COLO668 (cell line): ENCODE measurements around the gene DHX9.

Experiments used
- DNase-seq: peaks from one replicate; lab custom pipeline; 2025; ENCODE audit not compliant: unreplicated experiment; lab: John Stamatoyannopoulos, UW

The DHX9 gene

DNA sequence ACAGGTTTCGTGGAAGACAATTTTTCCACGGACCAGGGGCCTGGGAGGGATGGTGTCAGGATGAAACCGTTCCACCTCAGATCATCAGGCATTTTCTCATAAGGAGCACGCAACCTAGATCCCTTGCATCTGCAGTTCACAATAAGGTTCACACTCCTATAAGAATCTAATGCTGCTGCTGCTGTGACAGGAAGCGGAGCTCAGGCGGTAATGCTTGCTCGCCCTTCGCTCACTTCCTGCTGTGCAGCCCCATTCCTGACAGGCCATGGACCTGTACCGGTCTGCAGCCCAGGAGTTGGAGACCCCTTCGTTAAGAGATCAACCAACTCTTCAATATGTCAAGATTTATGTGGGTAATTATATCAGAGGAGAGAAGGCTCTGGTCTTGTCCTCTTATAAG is 3.3 kb upstream of the DHX9 start:
- no peak for DNase-seq

DNA sequence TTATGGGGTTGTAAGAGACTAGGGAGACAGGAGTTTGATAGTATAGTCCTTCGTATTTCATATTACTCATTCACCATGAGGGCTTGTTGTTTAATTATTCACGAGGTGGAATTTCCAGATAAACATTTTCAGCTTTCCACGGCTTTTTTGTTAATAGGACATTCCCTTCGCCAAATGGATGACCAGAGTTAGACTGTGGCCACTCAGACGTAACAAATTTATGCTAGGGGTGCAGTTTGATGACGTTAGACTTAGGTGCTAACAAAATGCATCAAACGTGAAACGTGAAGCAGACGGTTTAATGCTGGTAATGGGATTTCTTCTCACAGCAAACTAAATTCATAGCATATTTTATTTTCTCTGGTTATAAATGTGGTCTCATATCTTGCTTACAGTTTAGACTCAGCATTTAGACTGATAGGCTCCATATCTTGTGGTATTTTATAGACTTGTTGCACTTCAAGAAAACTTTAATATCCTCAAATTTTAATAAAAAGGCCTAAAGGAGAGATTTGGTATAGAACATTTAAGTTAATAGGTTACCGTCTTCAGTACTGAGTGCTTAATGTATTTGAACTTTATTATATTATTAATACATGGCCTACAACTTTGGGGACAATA is 2.3 kb downstream of the DHX9 start:
- DNase-seq: no peak

DNA sequence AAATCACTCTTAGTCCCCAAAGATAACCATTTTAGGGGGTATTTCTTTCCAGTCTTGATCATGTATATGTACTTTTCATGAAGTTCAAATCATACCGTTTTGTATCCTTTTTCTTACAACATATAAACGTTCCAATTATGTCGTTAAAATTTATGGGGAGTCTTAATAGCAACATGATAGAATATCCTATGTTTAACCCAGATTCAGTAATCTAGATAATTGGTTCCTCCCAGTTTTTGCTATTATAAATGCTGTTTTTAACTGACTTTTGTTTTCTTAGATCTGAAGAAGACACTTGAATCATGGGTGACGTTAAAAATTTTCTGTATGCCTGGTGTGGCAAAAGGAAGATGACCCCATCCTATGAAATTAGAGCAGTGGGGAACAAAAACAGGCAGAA is 3.1 kb downstream of the DHX9 start:
- no peak for DNase-seq

DNA sequence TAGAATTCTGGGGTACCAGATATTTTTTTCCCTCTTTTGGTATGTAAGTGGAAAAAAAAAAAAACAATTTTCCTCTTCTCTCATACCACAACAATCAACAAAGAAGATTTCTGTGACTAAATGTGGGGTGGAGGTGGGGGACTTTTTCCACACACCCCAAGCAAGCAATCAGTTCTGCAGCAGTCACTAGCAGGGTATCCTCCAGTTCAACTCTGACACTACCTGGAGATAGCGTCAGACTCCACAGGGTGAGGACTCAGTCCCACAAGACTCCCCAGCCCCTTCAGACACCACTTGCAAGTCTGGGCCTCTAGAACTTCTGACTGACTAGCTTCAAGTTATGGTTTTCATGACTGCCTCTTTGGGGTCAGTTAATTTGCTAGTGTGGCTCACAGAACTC is 6.2 kb downstream of the DHX9 start:
- no peak for DNase-seq

DNA sequence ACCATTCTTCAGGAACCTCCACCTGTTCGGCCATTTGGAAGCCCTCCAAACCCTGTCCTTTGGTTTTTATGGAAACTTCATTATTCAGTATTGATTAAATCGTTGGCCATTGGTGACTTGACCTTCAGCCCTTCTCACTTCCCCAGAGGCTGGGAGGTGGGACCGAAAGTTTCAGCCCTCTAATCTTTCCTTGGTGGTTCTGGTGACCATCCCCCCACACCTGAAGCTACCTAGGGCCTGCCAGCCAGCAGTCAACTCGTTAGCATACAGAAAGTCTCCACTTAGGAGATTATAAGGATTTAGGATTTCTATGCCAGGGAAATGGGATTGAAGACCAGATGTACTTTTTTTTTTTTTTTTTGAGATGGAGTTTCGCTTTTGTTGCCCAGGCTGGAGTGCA is 6.7 kb downstream of the DHX9 start:
- DNase-seq: no peak

DNA sequence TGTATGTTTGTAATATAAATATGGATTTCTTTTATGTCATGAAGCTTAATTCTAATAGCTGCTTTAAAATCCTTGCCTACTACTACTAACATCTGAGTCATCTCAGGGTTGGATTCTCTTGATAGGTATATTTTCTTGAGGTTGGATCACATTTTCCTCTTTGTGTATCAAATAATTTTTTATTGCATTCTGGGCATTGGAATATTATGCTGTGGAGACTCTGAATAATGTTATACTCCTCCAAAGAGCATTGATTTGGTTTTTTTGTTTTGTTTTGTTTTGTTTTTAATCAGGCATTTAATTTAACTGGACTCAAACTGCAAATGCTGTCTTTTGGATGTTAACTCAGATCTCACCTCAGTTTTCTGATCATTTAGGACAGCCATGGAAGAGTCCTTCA is 8.0 kb downstream of the DHX9 start:
- no peak for DNase-seq

DNA sequence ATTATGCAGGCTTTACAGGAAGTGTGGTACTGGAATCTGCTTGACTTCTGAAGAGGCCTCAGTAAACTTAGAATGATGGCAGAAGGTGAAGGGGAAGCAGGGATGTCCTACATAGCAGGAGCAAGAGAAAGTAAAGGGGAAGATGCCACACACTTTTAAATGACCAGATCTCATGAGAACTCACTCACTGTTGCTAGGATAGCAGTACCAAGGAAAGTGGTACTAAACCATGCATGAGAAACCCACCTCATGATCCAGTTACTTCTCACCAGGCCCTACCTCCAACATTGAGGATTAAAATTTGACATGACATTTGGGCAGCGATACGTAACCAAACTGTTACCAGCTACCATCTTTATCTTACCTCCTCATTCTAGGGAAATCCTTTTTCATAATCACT is 9.6 kb downstream of the DHX9 start:
- DNase-seq: no peak

DNA sequence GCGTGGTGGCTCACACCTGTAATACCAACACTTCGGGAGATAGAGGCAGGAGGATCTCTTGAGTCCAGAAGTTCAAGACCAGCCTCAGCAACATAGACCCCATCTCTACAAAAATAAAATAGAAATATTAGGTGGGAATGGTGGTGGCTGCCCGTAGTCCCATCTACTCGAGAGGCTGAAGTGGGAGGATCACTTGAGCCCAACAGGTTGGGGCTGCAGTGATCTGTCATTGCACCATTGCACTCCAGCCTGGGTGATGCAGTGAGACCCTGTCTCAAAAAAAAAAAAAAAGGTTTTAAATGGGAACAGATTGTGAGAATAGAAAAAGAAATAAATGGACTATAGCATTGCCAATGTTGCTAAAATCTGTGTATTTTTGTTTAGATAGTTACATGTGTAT is 11.2 kb downstream of the DHX9 start:
- no peak for DNase-seq

DNA sequence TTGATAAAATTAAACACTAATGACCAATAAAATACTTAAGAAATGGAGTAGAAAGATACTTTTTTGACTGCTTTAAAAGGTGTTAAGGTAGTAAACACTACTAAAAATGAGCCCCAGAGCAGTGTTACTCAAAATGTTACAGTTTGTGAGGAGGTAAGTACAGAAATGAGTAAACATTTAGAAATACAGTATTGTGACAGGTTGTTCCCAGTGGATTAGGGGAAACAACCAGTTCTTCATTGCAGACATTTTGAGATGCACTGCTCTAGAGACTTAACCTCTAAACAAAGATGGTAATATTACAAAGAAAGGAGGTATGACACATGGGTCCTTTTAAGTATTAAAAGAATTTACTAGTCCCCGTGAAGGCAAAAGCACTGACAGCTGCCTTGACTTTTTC is 12.7 kb downstream of the DHX9 start:
- no peak for DNase-seq

DNA sequence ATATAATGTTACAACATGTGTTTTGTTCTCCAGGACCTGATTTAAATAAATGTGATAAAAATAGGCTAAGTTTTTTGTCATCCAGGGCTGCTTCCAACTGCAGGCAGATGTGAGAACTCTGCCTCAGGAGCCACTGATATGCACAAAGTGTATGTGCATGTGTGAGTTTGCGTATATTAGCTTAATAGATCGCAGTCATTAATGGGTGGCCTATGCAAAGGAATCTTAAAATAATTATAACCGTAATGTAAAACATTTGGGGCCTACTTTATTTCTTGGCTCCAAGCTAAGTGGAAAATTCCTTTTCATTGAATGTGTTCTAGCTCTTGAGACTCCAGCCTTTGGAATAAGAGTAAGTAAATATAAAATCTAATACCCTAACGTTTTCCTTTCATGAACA is 16.8 kb downstream of the DHX9 start:
- no peak for DNase-seq

DNA sequence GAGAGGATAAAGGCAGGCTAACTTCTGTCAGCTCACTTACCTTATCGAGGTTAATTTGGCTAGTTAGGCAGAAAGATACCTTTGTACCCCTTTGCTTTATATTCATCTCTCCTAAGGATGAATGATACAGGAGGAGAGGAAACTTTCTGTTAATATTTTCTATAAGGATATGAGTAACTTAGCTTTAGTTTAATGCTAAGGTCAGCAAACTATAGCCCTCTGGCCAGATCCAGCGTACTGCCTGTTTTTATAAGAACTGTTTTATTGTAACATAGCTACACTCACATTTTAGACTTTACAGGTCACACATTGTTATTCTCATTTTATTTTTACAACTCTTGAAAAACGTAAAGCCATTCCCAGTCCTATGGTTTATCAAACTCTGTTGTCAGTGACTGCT is 18.1 kb downstream of the DHX9 start:
- DNase-seq: no peak

DNA sequence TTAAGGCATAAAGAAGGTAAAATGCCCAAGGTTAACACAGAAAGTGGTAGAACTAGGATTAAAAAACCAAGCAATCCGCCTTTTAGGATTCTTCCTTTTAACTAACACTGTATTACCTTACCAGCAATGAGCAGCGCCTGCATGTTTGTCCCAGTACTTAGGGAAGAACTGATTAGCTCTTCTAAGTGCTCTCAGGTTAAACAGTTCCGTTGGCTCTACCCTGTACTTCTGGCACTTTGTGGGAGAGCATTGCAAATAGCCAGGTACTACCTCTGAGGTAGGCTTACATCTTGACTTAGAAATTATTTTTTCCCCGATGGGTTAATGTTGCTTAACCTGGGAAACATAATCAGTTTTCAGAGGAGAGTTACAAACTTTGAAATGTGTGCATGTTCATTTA is 21.5 kb downstream of the DHX9 start:
- DNase-seq: no peak

DNA sequence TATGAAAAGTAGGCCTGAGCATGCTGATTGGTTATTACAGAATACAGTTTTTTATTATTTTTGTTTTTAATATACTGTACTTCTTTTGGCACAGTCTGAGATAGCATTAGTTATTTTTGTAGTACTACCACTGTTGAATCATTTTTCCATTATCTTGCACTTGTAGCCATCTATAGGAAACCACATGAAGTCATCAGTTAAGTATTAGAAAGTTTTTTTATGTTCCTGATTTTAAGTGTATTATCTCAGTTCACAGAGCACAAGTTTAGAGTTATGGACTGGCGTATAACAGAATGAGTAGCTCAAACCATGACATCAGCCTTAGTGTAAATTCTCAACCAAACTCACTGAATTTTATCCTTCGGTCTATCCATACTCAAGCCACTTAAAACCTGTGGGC is 22.8 kb downstream of the DHX9 start:
- no peak for DNase-seq

DNA sequence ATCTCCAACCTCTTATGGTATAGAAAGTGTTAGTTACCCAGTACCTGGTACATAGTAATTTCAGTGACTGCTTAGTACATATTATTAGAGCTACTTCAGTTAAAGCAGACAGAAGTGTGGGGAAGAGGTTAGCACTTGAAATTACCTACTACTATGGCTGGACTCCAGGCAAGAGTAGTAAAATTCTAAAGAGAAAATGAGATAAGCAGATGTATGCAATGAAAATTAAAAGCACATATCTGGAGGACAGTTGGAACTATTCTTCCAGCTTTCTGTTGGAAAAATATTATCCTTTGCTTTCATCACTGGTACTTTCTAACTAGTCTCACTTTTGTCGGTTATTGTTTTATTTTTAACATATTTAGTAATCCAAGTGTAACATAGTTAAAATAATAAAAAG is 23.7 kb downstream of the DHX9 start:
- no peak for DNase-seq

DNA sequence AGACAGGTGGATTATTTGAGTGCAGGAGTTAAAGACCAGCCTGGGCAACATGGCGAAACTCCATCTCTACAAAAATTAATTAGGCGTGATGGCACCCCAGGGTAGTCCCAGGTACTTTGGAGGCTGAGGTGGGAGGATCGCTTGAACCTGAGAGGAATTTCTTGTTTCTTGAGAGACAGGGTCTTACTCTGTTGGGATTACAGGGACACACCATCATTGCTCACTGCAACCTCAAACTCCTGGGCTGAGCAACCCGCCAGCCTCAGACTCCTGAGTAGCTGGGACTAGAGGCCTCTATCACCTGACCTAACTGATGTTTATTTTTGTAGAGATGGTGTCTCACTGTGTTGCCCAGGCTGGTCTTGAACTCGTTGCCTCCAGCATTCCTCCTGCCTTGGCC is 24.8 kb downstream of the DHX9 start:
- no peak for DNase-seq

DNA sequence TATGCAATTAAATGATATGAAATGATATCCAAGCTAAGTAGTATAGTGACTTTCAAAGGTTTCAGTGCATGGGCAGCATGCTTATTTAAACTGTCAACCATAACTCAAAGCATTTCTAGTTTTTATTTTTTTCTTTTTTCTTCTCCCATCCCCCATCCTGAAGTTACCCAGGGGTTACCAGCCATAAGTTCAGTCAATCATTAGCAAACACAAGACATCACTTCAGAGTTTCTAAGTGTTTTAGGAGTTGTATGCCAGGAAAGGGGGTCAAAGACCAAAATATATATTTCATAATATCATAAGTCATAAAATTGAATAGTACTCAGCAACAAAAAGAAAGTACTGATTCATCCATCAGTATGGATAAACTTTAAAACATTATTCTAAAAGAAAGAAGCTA is 28.7 kb downstream of the DHX9 start:
- no peak for DNase-seq

DNA sequence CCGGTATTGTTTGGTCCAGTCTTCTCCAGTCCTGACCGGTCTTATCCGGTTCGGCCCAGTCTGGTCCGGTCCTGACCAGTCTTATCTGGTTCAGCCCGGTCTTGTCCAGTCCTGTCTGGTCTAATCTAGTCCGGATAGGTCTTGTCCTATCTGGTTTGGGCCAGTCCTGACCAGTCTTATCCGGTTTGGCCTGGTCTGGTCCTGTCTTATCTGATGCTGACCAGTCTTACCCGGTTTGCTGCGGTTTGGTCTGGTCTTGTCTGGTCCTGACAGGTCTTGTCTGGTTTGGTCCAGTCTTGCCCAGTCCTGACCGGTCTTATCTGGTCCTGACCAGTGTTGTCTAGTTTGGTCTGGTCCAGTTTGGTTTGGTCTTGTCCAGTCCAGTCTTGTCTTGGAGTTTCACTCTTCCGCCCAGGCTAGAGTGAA is 30.1 kb downstream of the DHX9 start:
- no peak for DNase-seq

DNA sequence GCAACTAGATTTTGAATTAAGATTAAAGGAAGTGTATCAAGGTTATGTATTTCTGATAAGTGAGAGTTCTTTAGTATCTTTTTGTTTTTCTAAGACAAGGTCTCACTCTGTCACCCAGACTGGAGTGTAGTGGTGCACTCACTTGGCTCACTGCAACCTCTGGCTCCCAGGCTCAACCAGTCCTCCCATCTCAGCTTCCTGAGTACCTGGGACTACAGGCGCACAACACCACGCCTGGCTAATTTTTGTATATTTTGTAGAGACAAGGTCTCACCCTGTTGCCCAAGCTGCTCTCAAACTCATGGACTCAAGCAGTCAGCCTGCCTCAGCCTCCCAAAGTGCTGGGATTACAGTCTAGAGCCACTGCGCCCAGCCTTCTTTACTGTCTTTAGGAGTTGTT is 33.7 kb downstream of the DHX9 start:
- no peak for DNase-seq

DNA sequence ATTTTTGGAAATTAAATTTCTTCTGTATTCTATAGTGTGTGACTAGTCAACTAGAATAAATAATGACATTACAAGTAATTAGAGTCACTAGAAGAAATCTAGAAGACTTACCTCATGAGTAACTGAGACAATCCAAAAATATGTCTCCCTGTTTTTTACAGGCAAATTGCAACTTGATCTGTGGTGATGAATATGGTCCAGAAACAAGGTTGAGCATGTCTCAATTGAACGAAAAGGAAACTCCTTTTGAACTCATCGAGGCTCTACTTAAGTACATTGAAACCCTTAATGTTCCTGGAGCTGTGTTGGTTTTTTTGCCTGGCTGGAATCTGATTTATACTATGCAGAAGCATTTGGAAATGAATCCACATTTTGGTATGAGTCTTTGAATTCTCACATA is 36.7 kb downstream of the DHX9 start:
- no peak for DNase-seq

DNA sequence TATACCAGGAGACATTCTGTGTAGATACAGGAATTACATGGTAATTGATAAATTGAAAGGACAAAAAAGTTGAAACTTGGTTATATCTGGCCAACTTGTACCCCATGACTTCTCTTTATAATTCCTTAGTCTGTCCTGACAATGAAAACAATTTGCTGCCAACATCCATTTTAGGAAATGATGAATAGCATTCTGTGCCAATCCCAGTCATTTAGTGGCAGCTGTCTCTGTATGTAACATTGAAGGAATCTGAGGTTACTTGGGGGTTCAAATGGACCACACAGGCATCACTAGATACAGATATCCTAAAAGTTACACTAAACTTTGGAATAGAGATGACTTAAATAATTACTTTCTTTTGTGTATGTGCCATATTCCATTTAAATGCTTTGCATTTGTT is 38.2 kb downstream of the DHX9 start:
- no peak for DNase-seq

DNA sequence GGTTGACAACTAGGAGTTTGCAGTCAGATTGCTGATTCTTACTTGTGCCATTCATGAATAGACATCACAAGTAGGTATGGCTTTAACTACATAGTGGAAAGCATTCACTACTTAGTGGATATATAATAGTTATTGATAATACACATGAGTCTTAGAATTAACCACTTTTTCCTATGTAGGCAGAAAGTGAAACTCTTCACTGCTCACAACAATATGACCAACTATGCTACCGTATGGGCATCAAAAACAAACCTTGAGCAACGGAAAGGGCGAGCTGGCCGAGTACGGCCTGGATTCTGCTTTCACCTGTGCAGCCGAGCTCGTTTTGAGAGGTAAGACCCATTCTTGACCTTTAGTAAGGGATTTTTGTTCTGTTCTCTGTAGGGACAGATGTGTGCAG is 38.7 kb downstream of the DHX9 start:
- no peak for DNase-seq

DNA sequence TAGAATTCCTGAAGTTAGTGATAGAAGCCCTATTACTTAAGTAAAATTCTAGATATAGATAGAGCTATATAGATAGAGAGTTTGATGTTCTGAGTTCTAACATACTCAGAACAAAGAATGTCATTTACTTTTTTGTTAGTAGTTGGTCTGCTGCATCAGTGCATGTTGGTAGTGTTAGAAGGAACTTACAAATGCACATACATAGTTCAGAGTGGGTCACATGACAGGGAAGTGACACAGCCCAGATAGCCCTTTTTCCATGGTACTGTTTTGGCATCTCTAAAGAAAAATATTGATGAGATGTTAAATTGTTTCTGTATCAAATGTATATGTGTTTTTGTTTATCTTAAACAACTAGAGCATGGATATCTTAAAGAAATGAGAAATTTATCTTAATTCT is 45.7 kb downstream of the DHX9 start:
- no peak for DNase-seq

DNA sequence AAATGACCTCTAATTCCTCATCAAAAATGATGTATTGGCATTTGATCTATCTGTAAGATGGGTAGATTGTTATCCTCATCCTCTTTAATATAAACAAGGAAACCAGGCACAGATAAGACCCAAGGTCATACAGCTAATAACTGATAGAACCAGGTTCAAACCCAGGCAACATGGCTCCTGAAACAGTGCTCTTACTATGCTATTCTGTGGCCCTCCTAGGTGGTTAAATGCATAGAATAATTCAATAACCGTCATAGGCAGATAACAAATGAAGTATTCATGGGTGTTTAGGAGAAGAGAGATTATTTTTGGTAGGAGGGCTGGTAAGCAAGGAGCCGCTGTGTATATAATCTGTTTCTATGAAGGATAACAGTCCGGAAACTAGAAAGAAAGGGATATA is 46.4 kb downstream of the DHX9 start:
- no peak for DNase-seq

DNA sequence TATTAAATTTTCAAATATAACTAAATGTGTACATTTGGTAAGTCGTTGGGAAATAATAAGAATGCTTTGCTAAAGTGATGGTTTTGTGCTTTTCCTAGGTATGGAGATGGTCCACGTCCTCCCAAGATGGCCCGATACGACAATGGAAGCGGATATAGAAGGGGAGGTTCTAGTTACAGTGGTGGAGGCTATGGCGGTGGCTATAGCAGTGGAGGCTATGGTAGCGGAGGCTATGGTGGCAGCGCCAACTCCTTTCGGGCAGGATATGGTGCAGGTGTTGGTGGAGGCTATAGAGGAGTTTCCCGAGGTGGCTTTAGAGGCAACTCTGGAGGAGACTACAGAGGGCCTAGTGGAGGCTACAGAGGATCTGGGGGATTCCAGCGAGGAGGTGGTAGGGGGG is 47.8 kb downstream of the DHX9 start:
- no peak for DNase-seq
